Activated CD4-positive, alpha-beta T cell treated with anti-CD3 and anti-CD28 coated beads for 36 hours (primary cell): ENCODE data around the gene PPIP5K1. TPM values are rescaled to one million over a fixed set of nuclear protein-coding genes. Genes with fewer than 3 reads are reported as not detected.
"Not testable (repeated sequence)": the region's sequence is repeated elsewhere in the genome, so short reads cannot be mapped to it uniquely, and the experiment has no call there.

Experiments used
- ATAC-seq: fragments of 200-7000 bp; cut with Tn5 transposase; one replicate; pipeline ENCODE4 v1.10.0; 2021; ENCODE audit warnings: mild to moderate bottlenecking, moderate library complexity
- CTCF ChIA-PET: fragments of 350-600 bp; sonication (Branson Sonifier 250); formaldehyde crosslinking; loops from one replicate; lab custom pipeline; 2021; ENCODE audit warnings: antibody characterized with exemption; lab: Charles Lee
- POLR2A ChIA-PET: fragments of 350-600 bp; sonication (Branson Sonifier 250); formaldehyde crosslinking; loops from one replicate; lab custom pipeline; 2021; ENCODE audit warnings: antibody characterized with exemption, inconsistent platforms; lab: Charles Lee
- DNase-seq: peaks from one replicate; pipeline ENCODE4 v3.0.0-alpha.2; 2020
- H3K27ac Mint-ChIP-seq: one replicate; pipeline ENCODE4 v1.8.0; 2021; ENCODE audit warnings: mixed read lengths
- H3K27me3 Mint-ChIP-seq: one replicate; pipeline ENCODE4 v1.8.0; 2021; ENCODE audit warnings: mixed read lengths
- H3K36me3 Mint-ChIP-seq: one replicate; pipeline ENCODE4 v1.8.0; 2021; ENCODE audit warnings: low read depth, mixed read lengths
- H3K4me1 Mint-ChIP-seq: one replicate; pipeline ENCODE4 v1.8.0; 2021; ENCODE audit warnings: mixed read lengths
- H3K4me3 Mint-ChIP-seq: one replicate; pipeline ENCODE4 v1.8.0; 2021; ENCODE audit warnings: mild to moderate bottlenecking, moderate library complexity, mixed read lengths
- H3K9me3 Mint-ChIP-seq: one replicate; pipeline ENCODE4 v1.8.0; 2021; ENCODE audit warnings: low read depth, mixed read lengths
- intact Hi-C, 2 experiments: fragments of 100-400 bp; cut with DNase I in 1 of 2; cut with micrococcal nuclease in 1 of 2; formaldehyde crosslinking; loops; one replicate each; pipeline versions ENCODE4 v1.14.2 to v1.15.1; 2022 to 2024; cut with DNase I, micrococcal nuclease
- total RNA-seq, 2 experiments: library from RNA; stranded (reverse); gene quantifications; one replicate each; pipeline ENCODE4 v1.2.3, GENCODE V29; 2021

Gene PPIP5K1
- total RNA-seq, 2 experiments from 2014 or later: 37.7 to 42.6 TPM

DNA sequence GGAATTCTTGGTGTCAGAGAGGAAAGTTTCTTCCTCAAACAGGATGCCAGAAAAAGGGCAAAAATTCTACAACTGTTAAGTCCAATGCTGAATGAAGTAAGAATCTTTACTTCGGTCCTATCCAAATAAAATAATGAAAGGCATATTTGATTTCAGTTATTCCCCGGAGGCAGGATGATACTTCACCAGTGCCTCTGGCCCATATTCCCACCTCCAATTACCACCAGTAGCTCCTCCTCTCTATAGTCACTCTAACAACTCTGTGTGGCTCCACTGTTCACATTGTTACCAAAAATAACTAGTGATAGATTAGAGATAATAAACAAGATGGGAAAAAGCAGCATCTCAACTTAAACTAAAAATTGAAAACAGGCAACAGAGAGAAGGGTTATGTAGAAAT is 51.9 kb downstream of the PPIP5K1 start:
- ATAC-seq (no peak), DNase-seq (no peak)
- H3K4me1 Mint-ChIP-seq: peaks cover 4% of the 10 kb centered on the region
- no peaks in the 10 kb centered on the region for H3K9me3 Mint-ChIP-seq
- no peak overlapping the region for H3K27ac Mint-ChIP-seq
- H3K27me3 Mint-ChIP-seq: no peaks in the 10 kb centered on the region
- no peak overlapping the region for H3K4me3 Mint-ChIP-seq
- ChIA-PET POLR2A (no interaction called here), CTCF (no interaction called here)
- intact Hi-C loops: no loop called here
- no peaks in the 10 kb centered on the region for H3K36me3 Mint-ChIP-seq

DNA sequence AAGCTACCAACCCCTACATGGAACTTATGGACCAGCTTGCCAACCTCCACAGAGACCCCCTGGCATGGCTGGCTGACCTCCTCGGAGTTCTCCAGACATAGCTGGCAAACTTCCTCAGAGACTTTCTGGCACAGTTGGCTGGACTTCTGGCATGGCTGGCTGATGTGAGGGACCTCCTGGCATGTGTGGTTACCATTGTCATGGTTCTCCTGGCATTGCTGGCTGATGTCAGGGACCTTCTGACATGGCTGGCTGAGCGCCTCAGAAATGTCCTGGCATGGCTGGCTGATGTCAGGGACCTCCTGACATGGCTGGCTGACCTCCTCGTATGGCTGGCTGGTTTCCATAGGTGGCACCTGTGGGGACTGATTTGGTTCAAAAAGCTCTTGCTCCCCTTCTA is 55.1 kb downstream of the PPIP5K1 start:
- Mint-ChIP-seq H3K9me3 (no peaks in the 10 kb centered on the region), H3K27me3 (no peaks in the 10 kb centered on the region), H3K4me3 (no peak overlapping the region), H3K27ac (no peak overlapping the region), H3K4me1 (no peaks in the 10 kb centered on the region), H3K36me3 (no peaks in the 10 kb centered on the region)
- ATAC-seq (no peak), DNase-seq (no peak)
- intact Hi-C loops: no loop called here
- ChIA-PET POLR2A (no interaction called here), CTCF (no interaction called here)

DNA sequence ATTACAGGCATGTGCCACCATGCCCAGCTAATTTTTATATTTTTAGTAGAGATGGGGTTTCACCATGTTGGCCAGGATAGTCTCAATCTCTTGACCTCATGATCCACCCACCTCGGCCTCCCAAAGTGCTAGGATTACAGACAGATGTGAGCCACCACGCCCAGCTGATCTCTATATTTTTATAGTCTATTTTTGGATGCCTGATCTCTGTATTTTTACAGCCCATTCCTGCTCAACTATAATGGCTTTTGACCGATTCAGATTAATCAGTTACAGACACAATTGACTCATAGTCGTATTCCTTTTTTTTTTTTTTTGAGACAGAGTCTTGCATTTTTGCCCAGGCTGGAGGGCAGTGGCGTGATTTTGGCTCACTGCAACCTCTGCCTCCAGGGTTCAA is 57.2 kb downstream of the PPIP5K1 start:
- CTCF ChIA-PET, POLR2A ChIA-PET, H3K4me3 Mint-ChIP-seq, DNase-seq, ATAC-seq, intact Hi-C loops, H3K36me3 Mint-ChIP-seq, H3K27me3 Mint-ChIP-seq, H3K9me3 Mint-ChIP-seq, H3K4me1 Mint-ChIP-seq, H3K27ac Mint-ChIP-seq: not testable (repeated sequence)

DNA sequence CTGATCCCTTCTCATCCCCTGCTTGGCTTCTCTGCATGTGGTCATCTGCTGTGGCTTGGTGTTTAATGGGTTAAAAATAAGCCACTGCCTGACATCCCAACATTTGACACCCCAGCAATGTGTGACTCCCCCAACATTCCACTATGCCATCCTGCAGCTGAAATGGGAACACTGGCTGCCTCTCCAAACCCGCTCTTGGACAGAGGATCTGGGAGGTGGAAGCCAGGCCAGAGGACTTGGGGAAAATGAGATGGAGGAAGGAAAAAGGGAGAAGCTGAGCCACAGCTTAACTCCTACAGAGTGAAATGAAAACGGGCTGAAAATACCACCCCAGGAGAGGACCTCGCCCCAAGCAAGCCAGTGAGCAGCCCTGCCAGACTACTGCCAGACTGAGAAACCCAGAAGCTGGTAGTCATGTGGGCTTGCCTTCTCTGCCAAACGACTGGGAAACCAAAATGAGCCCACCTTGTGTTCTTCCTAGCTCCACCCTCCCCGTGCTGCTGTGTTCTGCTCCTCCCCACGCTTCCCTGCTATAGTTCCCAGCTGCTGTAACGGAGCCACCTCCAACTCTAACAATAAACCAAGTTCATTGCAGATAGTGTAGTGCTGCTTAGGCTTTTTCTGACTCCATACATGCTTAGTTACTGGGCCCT is 58.9 kb downstream of the PPIP5K1 start:
- Mint-ChIP-seq H3K36me3 (no peaks in the 10 kb centered on the region), H3K27ac (no peak overlapping the region), H3K27me3 (no peaks in the 10 kb centered on the region), H3K4me1 (no peaks in the 10 kb centered on the region), H3K4me3 (no peak overlapping the region), H3K9me3 (no peaks in the 10 kb centered on the region)
- intact Hi-C loops: no loop called here
- DNase-seq (no peak), ATAC-seq (no peak)
- CTCF ChIA-PET: no interaction called here
- POLR2A ChIA-PET: no interaction called here

DNA sequence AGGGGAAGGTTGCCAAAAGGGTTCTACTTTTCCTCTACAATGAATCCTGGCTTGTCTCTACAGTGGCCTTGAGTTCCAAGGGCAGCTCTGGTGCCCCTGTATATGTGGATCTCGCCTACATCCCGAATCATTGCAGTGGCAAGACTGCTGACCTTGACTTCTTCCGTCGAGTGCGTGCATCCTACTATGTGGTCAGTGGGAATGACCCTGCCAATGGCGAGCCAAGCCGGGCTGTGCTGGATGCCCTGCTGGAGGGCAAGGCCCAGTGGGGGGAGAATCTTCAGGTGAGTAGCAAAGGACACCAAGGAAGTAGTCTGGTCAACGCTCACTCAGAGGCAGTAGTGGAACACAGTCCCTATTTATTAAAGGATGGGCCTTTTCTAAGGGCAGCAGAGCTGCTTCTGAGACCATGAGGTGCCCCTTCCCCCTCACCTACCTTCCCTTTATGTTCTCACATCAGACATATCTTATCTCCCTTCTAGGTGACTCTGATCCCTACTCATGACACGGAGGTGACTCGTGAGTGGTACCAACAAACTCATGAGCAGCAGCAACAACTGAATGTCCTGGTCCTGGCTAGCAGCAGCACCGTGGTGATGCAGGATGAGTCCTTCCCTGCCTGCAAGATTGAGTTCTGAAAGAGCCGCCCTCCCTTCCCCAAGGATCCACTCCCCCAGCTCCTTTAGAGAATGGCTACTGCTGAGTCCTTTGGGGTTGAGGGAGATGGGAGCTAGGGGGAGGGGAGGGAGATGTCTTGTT is 60.2 kb downstream of the PPIP5K1 start:
- Mint-ChIP-seq H3K36me3 (no peaks in the 10 kb centered on the region), H3K27me3 (no peaks in the 10 kb centered on the region), H3K27ac (no peak overlapping the region), H3K4me3 (no peak overlapping the region), H3K4me1 (peaks cover 8% of the 10 kb centered on the region), H3K9me3 (no peaks in the 10 kb centered on the region)
- ChIA-PET CTCF (interaction anchor here (0.6 kb wide), 1 partner anchor 88 kb away, joined by 3 read pairs; no protein-coding TSS in a partner anchor), POLR2A (no interaction called here)
- DNase-seq: no peak
- ATAC-seq: no peak
- intact Hi-C loops: no loop called here

DNA sequence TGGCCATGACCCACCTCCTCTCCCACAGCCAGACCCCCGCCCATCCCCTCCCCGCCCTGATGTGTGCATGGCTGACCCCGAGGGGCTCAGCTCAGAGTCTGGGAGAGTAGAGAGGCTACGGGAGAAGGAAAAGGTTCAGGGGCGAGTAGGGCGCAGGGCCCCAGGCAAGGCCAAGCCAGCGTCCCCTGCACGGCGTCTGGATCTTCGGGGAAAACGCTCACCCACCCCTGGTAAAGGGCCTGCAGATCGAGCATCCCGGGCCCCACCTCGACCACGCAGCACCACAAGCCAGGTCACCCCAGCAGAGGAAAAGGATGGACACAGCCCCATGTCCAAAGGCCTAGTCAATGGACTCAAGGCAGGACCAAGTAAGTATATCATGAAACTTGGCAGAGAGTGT is 60.9 kb downstream of the PPIP5K1 start:
- CTCF ChIA-PET: no interaction called here
- Mint-ChIP-seq H3K36me3 (no peaks in the 10 kb centered on the region), H3K27ac (no peak overlapping the region), H3K27me3 (no peaks in the 10 kb centered on the region), H3K4me3 (no peak overlapping the region), H3K9me3 (no peaks in the 10 kb centered on the region), H3K4me1 (peaks cover 12% of the 10 kb centered on the region)
- intact Hi-C loops: no loop called here
- ATAC-seq: no peak
- POLR2A ChIA-PET: no interaction called here
- DNase-seq: no peak

DNA sequence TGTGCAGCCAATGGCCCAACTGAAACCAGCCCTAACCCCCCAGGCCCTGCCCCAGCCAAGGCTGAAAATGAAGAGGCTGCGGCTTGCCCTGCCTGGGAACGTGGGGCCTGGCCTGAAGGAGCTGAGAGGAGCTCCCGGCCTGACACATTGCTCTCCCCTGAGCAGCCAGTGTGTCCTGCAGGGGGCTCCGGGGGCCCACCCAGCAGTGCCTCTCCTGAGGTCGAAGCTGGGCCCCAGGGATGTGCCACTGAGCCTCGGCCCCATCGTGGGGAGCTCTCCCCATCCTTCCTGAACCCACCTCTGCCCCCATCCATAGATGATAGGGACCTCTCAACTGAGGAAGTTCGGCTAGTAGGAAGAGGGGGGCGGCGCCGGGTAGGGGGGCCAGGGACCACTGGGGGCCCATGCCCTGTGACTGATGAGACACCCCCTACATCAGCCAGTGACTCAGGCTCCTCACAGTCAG is 61.4 kb downstream of the PPIP5K1 start:
- intact Hi-C loops: no loop called here
- POLR2A ChIA-PET: interaction anchor here (0.6 kb wide), 1 partner anchor 502 kb away, joined by 3 read pairs; no protein-coding TSS in a partner anchor
- Mint-ChIP-seq H3K27me3 (no peaks in the 10 kb centered on the region), H3K27ac (no peak overlapping the region), H3K4me1 (peaks cover 12% of the 10 kb centered on the region), H3K36me3 (no peaks in the 10 kb centered on the region), H3K4me3 (no peak overlapping the region), H3K9me3 (no peaks in the 10 kb centered on the region)
- CTCF ChIA-PET: interaction anchor here (0.9 kb wide), 1 partner anchor 24 kb away, joined by 3 read pairs; no protein-coding TSS in a partner anchor
- ATAC-seq (no peak), DNase-seq (no peak)

DNA sequence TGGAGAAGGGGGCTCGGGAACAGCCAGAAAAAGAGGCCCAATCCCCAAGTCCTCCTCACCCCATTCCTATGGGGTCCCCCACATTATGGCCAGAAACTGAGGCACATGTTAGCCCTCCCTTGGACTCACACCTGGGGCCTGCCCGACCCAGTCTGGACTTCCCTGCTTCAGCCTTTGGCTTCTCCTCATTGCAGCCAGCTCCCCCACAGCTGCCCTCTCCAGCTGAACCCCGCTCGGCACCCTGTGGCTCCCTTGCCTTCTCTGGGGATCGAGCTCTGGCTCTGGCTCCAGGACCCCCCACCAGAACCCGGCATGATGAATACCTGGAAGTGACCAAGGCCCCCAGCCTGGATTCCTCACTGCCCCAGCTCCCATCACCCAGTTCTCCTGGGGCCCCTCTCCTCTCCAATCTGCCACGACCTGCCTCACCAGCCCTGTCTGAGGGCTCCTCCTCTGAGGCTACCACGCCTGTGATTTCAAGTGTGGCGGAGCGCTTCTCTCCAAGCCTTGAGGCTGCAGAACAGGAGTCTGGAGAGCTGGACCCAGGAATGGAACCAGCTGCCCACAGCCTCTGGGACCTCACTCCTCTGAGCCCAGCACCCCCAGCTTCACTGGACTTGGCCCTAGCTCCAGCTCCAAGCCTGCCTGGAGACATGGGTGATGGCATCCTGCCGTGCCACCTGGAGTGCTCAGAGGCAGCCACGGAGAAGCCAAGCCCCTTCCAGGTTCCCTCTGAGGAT is 62.0 kb downstream of the PPIP5K1 start:
- Mint-ChIP-seq H3K36me3 (no peaks in the 10 kb centered on the region), H3K9me3 (no peaks in the 10 kb centered on the region), H3K4me3 (no peak overlapping the region), H3K4me1 (peaks cover 12% of the 10 kb centered on the region), H3K27ac (no peak overlapping the region), H3K27me3 (no peaks in the 10 kb centered on the region)
- ChIA-PET POLR2A (interaction anchor here (0.6 kb wide), 1 partner anchor 502 kb away, joined by 3 read pairs; no protein-coding TSS in a partner anchor), CTCF (interaction anchor here (0.9 kb wide), 1 partner anchor 24 kb away, joined by 3 read pairs; no protein-coding TSS in a partner anchor)
- ATAC-seq (no peak), DNase-seq (no peak)
- intact Hi-C loops: no loop called here

DNA sequence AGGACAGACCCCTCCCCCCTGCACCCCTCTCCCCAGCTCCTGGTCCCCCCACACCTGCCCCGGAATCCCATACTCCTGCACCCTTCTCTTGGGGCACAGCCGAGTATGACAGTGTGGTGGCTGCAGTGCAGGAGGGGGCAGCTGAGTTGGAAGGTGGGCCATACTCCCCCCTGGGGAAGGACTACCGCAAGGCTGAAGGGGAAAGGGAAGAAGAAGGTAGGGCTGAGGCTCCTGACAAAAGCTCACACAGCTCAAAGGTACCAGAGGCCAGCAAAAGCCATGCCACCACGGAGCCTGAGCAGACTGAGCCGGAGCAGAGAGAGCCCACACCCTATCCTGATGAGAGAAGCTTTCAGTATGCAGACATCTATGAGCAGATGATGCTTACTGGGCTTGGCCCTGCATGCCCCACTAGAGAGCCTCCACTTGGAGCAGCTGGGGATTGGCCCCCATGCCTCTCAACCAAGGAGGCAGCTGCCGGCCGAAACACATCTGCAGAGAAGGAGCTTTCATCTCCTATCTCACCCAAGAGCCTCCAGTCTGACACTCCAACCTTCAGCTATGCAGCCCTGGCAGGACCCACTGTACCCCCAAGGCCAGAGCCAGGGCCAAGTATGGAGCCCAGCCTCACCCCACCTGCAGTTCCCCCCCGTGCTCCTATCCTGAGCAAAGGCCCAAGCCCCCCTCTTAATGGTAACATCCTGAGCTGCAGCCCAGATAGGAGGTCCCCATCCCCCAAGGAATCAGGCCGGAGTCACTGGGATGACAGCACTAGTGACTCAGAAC is 62.8 kb downstream of the PPIP5K1 start:
- no peak for ATAC-seq
- POLR2A ChIA-PET: interaction anchor here (0.5 kb wide), 1 partner anchor 144 kb away, joined by 3 read pairs; no protein-coding TSS in a partner anchor
- intact Hi-C loops: no loop called here

DNA sequence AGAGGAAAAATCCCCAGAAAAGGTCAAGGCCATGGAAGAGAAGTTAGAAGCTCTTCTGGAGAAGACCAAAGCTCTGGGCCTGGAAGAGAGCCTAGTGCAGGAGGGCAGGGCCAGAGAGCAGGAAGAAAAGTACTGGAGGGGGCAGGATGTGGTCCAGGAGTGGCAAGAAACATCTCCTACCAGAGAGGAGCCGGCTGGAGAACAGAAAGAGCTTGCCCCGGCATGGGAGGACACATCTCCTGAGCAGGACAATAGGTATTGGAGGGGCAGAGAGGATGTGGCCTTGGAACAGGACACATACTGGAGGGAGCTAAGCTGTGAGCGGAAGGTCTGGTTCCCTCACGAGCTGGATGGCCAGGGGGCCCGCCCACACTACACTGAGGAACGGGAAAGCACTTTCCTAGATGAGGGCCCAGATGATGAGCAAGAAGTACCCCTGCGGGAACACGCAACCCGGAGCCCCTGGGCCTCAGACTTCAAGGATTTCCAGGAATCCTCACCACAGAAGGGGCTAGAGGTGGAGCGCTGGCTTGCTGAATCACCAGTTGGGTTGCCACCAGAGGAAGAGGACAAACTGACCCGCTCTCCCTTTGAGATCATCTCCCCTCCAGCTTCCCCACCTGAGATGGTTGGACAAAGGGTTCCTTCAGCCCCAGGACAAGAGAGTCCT is 63.6 kb downstream of the PPIP5K1 start:
- no peak for ATAC-seq
- intact Hi-C loops: no loop called here
- no peak overlapping the region for H3K4me3 Mint-ChIP-seq
- no peaks in the 10 kb centered on the region for H3K27me3 Mint-ChIP-seq
- H3K36me3 Mint-ChIP-seq: no peaks in the 10 kb centered on the region
- H3K4me1 Mint-ChIP-seq: peaks cover 12% of the 10 kb centered on the region
- ChIA-PET POLR2A (interaction anchor here (0.5 kb wide), 1 partner anchor 143 kb away, joined by 3 read pairs; no protein-coding TSS in a partner anchor), CTCF (interaction anchor here (0.8 to 1.1 kb wide), 2 partner anchors 11 to 12 kb away, joined by 3 read pairs; no protein-coding TSS in a partner anchor)
- no peak overlapping the region for H3K27ac Mint-ChIP-seq
- H3K9me3 Mint-ChIP-seq: no peaks in the 10 kb centered on the region
- DNase-seq: no peak

More for the DNA sequence above, 62.8 kb downstream of the PPIP5K1 start:
- no peak overlapping the region for H3K4me3 Mint-ChIP-seq
- peaks cover 12% of the 10 kb centered on the region for H3K4me1 Mint-ChIP-seq
- H3K27me3 Mint-ChIP-seq: no peaks in the 10 kb centered on the region
- DNase-seq: no peak
- no peaks in the 10 kb centered on the region for H3K36me3 Mint-ChIP-seq
- no peaks in the 10 kb centered on the region for H3K9me3 Mint-ChIP-seq
- CTCF ChIA-PET: interaction anchor here (0.8 to 1.1 kb wide), 2 partner anchors 12 to 13 kb away, joined by 3 read pairs; no protein-coding TSS in a partner anchor
- no peak overlapping the region for H3K27ac Mint-ChIP-seq
